HG03196 (cell line): ENCODE measurements around the gene SEC24C.
"Not testable (repeated sequence)": the region's sequence is repeated elsewhere in the genome, so short reads cannot be mapped to it uniquely, and the experiment has no call there.

Experiments
- ATAC-seq: cut with Tn5 transposase; IDR thresholded peaks from one replicate; pipeline ENCODE4 v1.9.1; 2021; ENCODE audit not compliant: unreplicated experiment

SEC24C gene

DNA sequence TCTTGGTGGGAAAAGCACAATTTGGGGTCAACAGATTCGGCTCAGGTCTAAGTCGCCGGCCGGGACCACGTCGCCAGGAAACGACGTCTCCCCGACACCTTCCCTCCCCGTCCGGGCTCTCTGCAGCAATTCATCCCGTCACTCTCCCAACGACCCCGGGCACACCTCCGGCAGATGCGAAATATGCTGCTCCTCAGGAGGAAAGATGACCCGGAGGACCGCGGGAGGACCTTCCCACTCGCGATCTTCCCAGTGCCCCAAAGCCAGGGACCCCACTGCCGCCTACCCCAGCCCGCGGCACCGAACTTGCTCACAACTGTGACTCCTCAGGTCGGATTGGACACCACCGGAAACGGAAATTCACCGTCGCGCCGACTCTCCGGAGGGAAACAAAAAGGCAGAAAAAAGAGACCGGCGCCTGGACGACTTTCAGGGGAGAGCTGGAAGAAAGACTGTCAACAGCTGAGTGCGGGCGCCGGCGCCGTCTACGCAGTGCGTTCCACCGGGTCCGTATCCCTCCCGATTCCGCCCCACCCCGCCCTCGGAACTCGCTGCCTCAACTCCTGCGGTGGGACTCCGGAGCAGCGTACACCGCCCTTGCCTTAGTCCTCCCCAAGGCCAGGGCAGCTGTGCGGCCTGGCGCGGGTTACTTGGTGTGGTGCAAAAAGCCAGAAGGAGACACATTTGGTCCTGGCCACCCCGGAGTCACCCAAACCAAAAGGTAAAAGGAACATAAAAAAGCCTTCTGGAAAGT lies 13.8 kb upstream of the SEC24C start:
- peak; percentile 85 for ATAC-seq

DNA sequence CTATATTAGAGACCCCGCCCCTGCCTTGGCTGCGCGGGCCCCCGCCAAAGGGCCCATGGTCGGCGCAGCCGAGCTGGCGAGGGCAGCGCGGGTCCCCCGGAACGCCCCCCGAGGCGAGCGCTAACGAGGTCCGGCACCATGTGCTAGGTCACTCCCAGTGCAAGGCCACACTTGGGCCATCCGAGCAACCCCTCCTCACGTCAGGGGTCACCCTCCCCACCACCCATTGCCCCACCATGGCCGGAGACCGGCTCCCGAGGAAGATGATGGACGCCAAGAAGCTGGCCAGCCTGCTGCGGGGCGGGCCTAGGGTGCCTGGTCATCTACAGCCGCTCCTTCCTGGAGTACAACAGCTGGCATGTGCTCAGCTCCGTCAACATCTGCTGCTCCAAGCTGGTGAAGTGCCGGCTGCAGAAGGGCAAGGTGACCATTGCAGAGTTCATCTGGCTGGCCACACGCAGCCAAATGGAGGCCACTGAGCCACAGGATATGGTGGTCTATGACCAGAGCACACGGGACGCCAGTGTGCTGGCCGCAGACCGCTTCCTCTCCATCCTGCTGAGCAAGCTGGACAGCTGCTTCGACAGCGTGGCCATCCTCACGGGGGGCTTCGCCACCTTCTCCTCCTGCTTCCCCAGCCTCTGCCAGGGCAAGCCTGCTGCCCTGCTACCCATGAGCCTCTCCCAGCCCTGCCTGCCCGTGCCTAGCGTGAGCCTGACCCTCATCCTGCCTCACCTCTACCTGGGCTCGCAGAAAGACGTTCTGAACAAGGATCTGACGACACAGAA lies 12.4 kb upstream of the SEC24C start:
- ATAC-seq, result no peak

DNA sequence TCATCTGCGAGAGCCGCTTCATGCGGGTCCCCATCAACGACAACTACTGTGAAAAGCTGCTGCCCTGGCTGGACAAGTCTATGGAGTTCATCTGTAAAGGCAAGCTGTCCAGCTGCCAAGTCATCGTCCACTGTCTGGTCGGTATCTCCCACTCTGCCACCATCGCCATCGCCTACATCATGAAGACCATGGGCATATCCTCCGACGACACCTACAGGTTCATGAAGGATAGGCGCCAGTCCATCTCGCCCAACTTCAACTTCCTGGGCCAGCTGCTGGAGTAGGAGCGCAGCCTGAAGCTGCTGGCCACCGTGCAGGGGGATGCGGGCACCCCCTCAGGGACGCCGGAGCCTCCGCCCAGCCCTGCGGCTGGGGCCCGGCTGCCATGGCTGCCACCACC lies 11.7 kb upstream of the SEC24C start:
- ATAC-seq, result no peak

DNA sequence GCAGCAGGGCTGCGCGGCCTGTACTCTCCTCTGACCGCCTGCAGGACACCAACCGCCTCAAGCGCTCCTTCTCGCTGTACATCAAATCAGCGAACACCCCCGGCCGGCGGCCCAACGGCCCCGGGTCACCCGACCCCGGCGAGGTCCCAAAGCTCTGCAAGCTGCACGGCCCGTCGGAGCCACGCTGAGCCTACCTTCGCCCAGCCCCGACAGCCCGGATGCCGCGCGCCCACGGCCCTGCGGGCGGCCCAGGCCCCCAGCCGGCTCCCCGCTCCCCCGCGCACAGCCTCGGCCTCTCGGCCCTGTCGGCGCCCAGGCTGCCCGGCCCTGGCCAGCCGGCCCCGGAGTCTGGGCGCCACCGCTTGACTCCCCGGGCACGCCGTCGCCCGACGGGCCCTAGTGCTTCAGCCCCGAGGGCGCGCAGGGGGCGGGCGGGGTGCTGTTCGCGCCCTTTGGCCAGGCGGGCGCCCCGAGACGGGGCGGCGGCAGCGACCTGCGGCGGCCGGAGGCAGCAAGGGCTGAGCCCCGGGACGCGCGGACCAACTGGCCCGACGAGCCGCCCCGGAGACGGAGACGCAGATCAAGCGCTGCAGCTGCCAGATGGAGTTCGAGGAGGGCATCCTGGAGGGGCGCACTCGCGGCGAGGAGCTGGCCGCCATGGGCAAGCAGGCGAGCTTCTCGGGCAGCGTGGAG lies 11.1 kb upstream of the SEC24C start:
- ATAC-seq, result no peak

GRCh38 chr10:73734028-73734720 lies 10.0 kb upstream of the SEC24C start:
- no peak for ATAC-seq

DNA sequence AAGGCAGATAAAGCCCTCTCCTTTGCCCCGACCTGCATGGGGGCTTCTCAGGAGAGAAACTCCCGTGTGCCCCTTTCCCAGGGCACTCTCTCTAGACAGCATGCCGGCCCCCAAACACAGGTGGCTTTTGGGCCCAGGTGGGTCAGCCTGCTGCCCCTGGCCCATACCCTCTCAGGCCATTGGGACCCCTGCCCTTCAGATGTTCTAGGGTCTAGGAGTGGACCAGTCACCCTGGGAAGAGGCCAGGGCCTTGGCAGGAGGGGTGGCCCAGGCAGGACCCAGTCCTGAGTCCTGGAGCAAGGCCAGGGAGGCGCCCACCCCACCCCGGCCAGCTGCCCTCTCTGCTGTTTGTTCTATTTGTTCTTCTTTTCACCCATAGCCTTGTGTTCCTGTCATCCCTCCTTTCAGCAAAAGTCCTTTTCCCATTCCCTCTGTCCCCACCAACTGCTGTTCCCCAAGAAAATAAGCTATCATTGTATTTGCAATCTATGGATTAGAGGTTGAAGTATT lies 9.3 kb upstream of the SEC24C start:
- no peak for ATAC-seq

DNA sequence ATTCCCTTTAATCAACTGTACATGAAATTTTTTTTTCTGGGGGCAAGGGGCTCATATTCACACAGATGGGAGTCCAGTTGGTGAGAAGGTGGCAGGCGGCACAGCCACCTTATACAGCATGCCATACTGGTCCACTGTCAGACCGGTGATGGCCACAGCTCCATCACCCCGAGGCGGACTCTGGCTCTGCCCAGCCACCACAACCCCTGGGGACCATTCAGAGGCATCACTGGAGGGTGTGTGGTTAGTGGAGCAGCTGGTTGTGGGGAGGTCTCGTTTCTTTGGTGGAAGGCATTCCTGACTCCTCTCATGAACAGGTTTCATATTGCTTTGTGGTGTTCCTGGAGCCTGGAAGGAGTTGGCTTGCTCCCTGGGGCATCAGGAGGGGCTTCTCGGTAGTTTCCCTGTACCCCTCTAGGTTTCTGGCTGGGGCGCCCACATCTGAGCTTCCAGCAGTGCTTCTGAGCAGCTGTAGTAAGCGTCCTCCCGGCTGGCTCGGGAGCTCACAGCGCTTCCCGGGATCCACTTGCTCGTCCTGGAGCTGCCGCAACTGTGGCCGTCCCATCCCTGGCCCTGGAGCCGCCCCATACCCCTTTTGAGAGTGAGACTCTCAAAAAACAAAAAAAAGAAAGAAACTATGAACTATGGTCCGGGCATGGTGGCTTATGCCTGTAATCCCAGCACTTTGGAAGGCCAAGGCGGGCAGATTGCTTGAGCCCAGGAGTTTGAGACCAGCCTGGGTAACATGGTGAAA lies 3.5 kb upstream of the SEC24C start:
- ATAC-seq, result not testable (repeated sequence)

GRCh38 chr10:73742454-73742734 lies 1.8 kb upstream of the SEC24C start:
- ATAC-seq, result no peak

GRCh38 chr10:73743327-73743904 lies 756 bp upstream of the SEC24C start:
- ATAC-seq, result no peak

GRCh38 chr10:73744664-73744975 lies 448 bp downstream of the SEC24C start:
- ATAC-seq, result peak; percentile 29

GRCh38 chr10:73746721-73747120 lies 2.5 kb downstream of the SEC24C start:
- ATAC-seq, result no peak

GRCh38 chr10:73750819-73751218 lies 6.6 kb downstream of the SEC24C start:
- ATAC-seq, result no peak

GRCh38 chr10:73756183-73756582 lies 12.0 kb downstream of the SEC24C start:
- ATAC-seq, result no peak

- ATAC-seq, result no peak
Measured at GRCh38 chr10:73758704-73759511, 14.7 kb downstream of the SEC24C start.

DNA sequence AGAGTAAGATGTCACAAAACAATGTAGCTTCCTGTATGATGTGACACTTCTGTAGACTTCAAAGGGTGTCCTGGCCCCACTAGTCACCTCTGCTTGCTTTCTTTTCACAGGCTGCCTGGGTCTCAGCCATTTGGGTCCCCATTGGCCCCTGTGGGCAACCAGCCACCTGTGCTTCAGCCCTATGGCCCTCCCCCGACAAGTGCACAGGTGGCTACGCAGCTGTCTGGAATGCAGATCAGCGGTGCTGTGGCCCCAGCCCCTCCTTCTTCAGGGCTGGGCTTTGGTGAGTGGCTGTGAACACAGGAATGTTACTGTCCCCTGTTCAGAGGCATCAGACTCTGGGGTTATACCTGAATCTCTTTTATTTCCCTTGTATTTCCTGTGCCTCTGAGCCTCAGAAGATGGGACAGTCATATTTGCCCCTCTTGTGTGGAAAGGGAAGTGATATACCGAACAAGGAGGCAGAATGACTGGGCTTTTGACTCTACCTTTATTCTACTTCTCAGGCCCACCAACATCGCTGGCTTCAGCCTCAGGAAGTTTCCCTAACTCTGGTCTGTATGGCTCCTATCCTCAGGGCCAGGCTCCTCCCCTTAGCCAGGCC lies 15.4 kb downstream of the SEC24C start:
- ATAC-seq, result no peak

DNA sequence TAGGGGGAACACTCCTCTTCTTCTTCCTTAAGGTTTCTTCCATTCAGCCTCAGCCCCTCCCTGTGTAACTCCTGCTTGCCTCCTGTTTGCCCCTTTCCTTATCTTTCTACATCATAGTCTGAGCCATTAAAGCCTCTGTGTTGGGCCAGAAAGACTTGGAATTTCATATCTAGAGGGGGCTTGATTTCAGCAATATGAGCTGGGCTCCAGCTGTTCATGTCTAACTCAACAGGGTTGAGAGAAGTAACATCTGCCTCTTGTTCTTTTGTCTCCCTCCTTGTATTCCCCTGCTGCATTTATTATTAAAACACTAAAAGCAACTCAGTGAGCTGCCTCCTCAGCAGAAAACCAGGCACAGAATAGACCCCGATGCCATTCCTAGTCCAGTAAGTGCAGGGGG lies 17.6 kb downstream of the SEC24C start:
- ATAC-seq, result no peak

DNA sequence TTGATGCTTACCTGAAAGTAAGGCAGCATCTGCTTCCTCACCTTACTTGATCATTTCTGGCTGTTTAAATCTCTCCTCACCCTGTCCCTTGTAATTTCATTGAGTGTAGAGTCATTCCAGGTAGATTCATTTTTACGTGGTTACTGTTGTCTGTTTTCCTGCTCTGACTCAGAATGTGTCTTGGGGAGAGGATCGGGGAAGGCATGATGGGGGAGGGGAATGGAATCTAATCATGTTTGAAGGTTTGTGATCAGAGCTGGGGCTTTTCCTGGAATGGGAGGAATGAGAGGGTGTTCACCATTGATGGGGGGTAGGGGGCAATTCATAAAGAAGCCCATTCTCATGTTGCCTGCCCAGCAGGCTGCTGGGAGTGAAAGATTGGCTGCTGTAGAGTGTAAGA lies 18.7 kb downstream of the SEC24C start:
- no peak for ATAC-seq

- ATAC-seq, result no peak
Measured at GRCh38 chr10:73763343-73763742, 19.2 kb downstream of the SEC24C start.

GRCh38 chr10:73765066-73765465 lies 20.9 kb downstream of the SEC24C start:
- ATAC-seq, result no peak
